ENCODE measurements around the gene PRG3. TPM values are rescaled to one million over a fixed set of nuclear protein-coding genes. Genes with fewer than 3 reads are reported as not detected.
"Not testable (repeated sequence)": the region's sequence is repeated elsewhere in the genome, so short reads cannot be mapped to it uniquely, and the experiment has no call there.

The PRG3 gene
- total RNA-seq, 3 donors from 2014 or later, result not detected

- H3K36me3 Mint-ChIP-seq (ENCODE audit: insufficient read depth), result no peaks in the 10 kb centered on the region
- ATAC-seq (no peak), DNase-seq (no peak)
- no peak overlapping the region for H3K4me3 Mint-ChIP-seq
- H3K9me3 Mint-ChIP-seq, result peaks cover 6% of the 10 kb centered on the region
- H3K4me1 Mint-ChIP-seq (ENCODE audit: low read depth), result no peaks in the 10 kb centered on the region
- peaks cover 12% of the 10 kb centered on the region for H3K27me3 Mint-ChIP-seq (ENCODE audit: low read depth)
These were observed 15.9 kb downstream of the PRG3 start for GRCh38 chr11:57364851-57365660.

DNA sequence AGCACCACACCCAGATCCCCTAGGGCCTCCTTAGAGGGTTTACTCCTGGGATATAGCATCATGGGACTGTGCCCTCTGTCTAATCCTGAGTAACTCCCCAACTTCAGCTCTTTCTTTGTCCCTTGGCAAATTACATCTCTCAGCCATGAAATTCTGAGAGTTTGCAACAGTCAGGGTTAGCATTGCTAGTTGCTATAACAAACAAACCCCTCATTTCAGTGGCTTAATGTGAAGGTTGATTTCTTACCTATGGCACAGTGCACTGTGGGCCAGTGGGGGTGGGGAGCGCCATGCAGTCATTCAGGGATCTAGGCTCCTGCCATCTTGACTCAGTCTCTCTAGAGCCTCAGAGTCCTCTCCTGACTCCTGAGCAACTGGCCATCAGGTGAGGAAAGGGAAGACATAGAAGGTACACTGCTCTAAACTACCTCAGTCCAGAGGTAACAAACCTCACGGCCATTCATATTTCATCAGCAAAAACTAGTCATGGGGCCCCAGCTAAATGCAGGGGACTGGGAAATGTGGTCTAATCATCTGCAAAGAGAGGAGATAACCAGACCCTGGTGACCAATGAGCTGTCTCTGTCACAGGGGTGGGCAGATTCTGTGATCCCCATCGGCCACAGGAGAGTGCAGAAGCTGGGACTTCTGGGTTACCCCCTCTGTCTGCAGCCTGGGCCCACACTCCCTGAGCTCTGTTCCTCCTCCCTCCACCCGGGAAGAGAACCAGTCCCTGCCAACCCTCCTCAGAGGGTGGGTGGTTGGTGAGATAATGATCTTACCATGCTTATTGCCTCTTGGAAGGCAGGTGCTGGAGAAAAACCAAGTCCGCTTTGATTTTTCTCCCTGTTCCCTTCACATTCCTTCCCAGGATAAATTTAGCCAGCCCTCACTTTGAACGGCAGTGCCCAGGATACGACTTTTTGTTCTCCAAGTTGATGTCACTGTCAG lies 17.5 kb downstream of the PRG3 start:
- no peak for ATAC-seq
- Mint-ChIP-seq H3K4me3 (no peak overlapping the region), H3K27me3 (ENCODE audit: low read depth) (peaks cover 9% of the 10 kb centered on the region), H3K4me1 (ENCODE audit: low read depth) (no peaks in the 10 kb centered on the region), H3K36me3 (ENCODE audit: insufficient read depth) (no peaks in the 10 kb centered on the region), H3K9me3 (peaks cover 6% of the 10 kb centered on the region)
- DNase-seq, result no peak

DNA sequence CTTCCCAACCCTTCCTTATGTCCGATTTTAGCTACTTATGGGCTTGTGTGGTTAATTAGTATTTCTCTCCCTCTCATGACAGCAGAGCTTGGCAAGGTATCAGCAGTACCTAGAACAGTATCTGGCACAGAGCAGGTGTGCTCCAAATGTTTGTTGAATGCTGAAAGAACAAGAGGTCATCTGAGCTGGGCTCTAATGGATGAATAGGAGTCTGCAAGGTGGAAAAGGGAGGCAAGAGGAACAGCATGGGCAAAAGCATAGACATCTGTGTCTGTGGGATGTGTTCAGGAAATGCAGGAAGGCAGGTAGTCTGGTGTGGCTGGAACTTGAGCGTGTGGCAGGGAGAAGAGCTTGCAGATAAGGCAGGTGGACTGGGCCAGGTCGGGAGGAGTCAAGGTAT lies 19.0 kb downstream of the PRG3 start:
- H3K4me3 Mint-ChIP-seq, result no peak overlapping the region
- H3K4me1 Mint-ChIP-seq (ENCODE audit: low read depth), result no peaks in the 10 kb centered on the region
- no peak for DNase-seq
- ATAC-seq, result no peak
- H3K36me3 Mint-ChIP-seq (ENCODE audit: insufficient read depth), result no peaks in the 10 kb centered on the region
- peaks cover 6% of the 10 kb centered on the region for H3K9me3 Mint-ChIP-seq
- H3K27me3 Mint-ChIP-seq (ENCODE audit: low read depth), result peaks cover 9% of the 10 kb centered on the region

DNA sequence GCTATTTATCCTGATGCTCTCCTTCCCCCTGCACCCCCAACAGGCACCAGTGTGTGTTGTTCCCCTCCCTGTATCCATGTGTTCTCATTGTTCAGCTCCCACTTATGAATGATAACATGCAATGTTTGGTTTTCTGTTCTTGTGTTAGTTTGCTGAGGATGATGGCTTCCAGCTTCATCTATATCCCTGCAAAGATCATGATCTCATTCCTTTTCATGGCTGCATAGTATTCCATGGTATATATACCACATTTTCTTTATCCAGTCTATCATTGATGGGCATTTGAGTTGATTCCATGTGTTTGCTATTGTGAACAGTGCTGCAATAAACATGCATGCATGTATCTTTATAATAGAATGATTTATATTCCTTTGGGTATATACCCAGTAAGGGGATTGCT lies 19.5 kb downstream of the PRG3 start:
- H3K36me3 Mint-ChIP-seq (ENCODE audit: insufficient read depth); H3K4me3 Mint-ChIP-seq; H3K4me1 Mint-ChIP-seq (ENCODE audit: low read depth); H3K9me3 Mint-ChIP-seq; ATAC-seq; DNase-seq; H3K27me3 Mint-ChIP-seq (ENCODE audit: low read depth): not testable (repeated sequence)

GRCh38 chr11:57360991-57361390 lies 20.0 kb downstream of the PRG3 start:
- DNase-seq, result no peak
- H3K4me3 Mint-ChIP-seq, result no peak overlapping the region
- H3K9me3 Mint-ChIP-seq, result peaks cover 6% of the 10 kb centered on the region
- no peaks in the 10 kb centered on the region for H3K4me1 Mint-ChIP-seq (ENCODE audit: low read depth)
- no peaks in the 10 kb centered on the region for H3K36me3 Mint-ChIP-seq (ENCODE audit: insufficient read depth)
- ATAC-seq, result no peak
- peaks cover 9% of the 10 kb centered on the region for H3K27me3 Mint-ChIP-seq (ENCODE audit: low read depth)

GRCh38 chr11:57359896-57360690 lies 20.9 kb downstream of the PRG3 start:
- no peak for DNase-seq
- H3K9me3 Mint-ChIP-seq, result peaks cover 6% of the 10 kb centered on the region
- no peak overlapping the region for H3K4me3 Mint-ChIP-seq
- H3K4me1 Mint-ChIP-seq (ENCODE audit: low read depth), result no peaks in the 10 kb centered on the region
- H3K36me3 Mint-ChIP-seq (ENCODE audit: insufficient read depth), result no peaks in the 10 kb centered on the region
- no peak for ATAC-seq
- H3K27me3 Mint-ChIP-seq (ENCODE audit: low read depth), result peaks cover 7% of the 10 kb centered on the region

GRCh38 chr11:57359396-57359795 lies 21.6 kb downstream of the PRG3 start:
- H3K4me1 Mint-ChIP-seq (ENCODE audit: low read depth), result no peaks in the 10 kb centered on the region
- DNase-seq (no peak), ATAC-seq (no peak)
- no peaks in the 10 kb centered on the region for H3K36me3 Mint-ChIP-seq (ENCODE audit: insufficient read depth)
- peaks cover 6% of the 10 kb centered on the region for H3K9me3 Mint-ChIP-seq
- peaks cover 11% of the 10 kb centered on the region for H3K27me3 Mint-ChIP-seq (ENCODE audit: low read depth)
- no peak overlapping the region for H3K4me3 Mint-ChIP-seq

DNA sequence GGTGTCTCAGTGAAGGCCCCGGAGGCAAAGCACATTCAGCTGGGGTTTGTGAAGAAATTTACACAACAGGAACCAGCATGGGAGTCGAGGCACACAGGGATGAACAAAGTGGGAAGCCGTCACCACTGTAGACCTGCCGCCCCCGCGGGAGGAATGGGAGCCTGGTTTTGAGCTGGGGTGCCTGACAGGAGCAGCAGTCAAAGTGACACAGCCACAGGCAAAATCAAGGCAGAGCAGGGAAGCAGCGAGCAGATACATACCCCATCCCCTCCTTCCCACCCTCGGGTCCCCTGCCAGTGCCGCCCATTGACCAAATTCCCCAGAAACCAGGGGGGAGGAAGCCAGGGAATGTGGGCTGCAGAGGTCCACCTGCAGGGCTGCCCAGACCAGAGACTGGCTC lies 22.0 kb downstream of the PRG3 start:
- Mint-ChIP-seq H3K9me3 (peaks cover 6% of the 10 kb centered on the region), H3K4me1 (ENCODE audit: low read depth) (no peaks in the 10 kb centered on the region), H3K27me3 (ENCODE audit: low read depth) (peaks cover 11% of the 10 kb centered on the region), H3K4me3 (no peak overlapping the region), H3K36me3 (ENCODE audit: insufficient read depth) (no peaks in the 10 kb centered on the region)
- no peak for ATAC-seq
- DNase-seq, result no peak

DNA sequence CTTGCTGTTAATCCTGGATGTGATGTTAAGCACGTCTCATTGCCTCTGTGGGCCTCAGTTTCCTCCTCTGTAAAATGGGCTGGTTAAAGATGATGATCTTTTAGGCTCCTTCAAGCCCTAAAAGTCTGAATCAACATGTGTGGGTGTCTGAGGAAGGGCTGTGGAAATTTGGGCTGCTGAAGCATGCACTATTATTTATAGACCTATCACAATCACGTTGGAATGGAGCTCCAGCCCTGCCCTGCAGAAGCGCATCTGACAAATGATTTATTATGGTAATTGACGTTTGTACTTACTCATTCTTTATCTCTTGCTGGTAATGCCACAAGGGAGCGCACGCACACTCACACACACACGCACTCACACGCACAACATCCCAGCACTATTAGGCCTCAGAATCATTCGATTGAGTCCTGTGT lies 22.4 kb downstream of the PRG3 start:
- H3K4me3 Mint-ChIP-seq, result no peak overlapping the region
- peaks cover 6% of the 10 kb centered on the region for H3K9me3 Mint-ChIP-seq
- no peaks in the 10 kb centered on the region for H3K4me1 Mint-ChIP-seq (ENCODE audit: low read depth)
- no peak for DNase-seq
- ATAC-seq, result no peak
- no peaks in the 10 kb centered on the region for H3K36me3 Mint-ChIP-seq (ENCODE audit: insufficient read depth)
- peaks cover 11% of the 10 kb centered on the region for H3K27me3 Mint-ChIP-seq (ENCODE audit: low read depth)

GRCh38 chr11:57357856-57358255 lies 23.1 kb downstream of the PRG3 start:
- Mint-ChIP-seq H3K9me3 (peaks cover 2% of the 10 kb centered on the region), H3K4me1 (ENCODE audit: low read depth) (no peaks in the 10 kb centered on the region), H3K27me3 (ENCODE audit: low read depth) (peaks cover 11% of the 10 kb centered on the region), H3K4me3 (no peak overlapping the region), H3K36me3 (ENCODE audit: insufficient read depth) (no peaks in the 10 kb centered on the region)
- ATAC-seq (no peak), DNase-seq (no peak)

DNA sequence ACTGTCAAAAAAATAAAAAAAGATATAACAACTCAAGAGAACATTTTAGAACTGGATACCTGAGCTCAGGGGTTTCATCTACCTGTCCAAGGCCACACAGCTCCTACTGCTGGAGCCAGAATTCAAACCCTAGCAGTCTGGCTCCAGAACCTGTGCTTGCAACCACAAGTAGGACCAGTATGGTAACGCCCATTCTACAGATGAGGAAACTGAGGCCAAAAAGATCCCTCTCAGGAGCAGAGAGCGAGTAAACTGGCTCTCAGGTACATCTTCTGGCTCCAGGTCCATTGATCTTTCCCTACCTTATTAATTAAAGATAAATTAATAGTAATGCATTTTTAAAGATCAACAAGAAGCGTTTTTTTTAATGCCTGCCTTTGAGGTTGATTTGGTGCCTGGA lies 23.6 kb downstream of the PRG3 start:
- Mint-ChIP-seq H3K4me3 (no peak overlapping the region), H3K4me1 (ENCODE audit: low read depth) (no peaks in the 10 kb centered on the region), H3K27me3 (ENCODE audit: low read depth) (peaks cover 11% of the 10 kb centered on the region), H3K9me3 (no peaks in the 10 kb centered on the region), H3K36me3 (ENCODE audit: insufficient read depth) (no peaks in the 10 kb centered on the region)
- ATAC-seq (no peak), DNase-seq (no peak)

- Mint-ChIP-seq H3K27me3 (ENCODE audit: low read depth) (peaks cover 10% of the 10 kb centered on the region), H3K4me3 (no peak overlapping the region), H3K36me3 (ENCODE audit: insufficient read depth) (no peaks in the 10 kb centered on the region), H3K9me3 (peaks cover 4% of the 10 kb centered on the region), H3K4me1 (ENCODE audit: low read depth) (no peaks in the 10 kb centered on the region)
- ATAC-seq (no peak), DNase-seq (no peak)
These were observed 24.7 kb downstream of the PRG3 start for GRCh38 chr11:57356268-57356667.

DNA sequence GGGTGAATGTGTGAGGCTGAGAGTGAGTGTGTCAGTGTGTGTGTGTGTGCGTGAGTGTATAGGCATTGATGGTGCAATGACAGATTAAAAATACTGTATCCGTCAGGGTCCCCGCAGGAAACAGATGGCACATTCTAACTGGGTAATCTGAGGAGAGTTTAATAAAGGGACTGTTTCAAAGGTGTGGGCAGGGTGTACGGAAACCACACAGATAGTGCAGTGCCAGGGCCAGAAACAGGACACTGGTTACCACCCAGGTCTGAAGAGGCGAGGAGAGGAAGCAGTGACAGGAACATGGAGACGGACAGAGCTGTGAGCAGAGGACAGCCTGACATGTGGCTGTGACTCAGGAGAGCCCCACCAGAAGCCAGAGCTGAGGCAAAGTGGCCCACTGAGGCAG lies 26.3 kb downstream of the PRG3 start:
- DNase-seq (no peak), ATAC-seq (no peak)
- H3K4me1 Mint-ChIP-seq (ENCODE audit: low read depth), result no peaks in the 10 kb centered on the region
- H3K4me3 Mint-ChIP-seq, result no peak overlapping the region
- H3K9me3 Mint-ChIP-seq, result peaks cover 4% of the 10 kb centered on the region
- no peaks in the 10 kb centered on the region for H3K36me3 Mint-ChIP-seq (ENCODE audit: insufficient read depth)
- H3K27me3 Mint-ChIP-seq (ENCODE audit: low read depth), result peaks cover 12% of the 10 kb centered on the region

GRCh38 chr11:57353852-57354251 lies 27.1 kb downstream of the PRG3 start:
- ATAC-seq (no peak), DNase-seq (no peak)
- peaks cover 4% of the 10 kb centered on the region for H3K9me3 Mint-ChIP-seq
- no peaks in the 10 kb centered on the region for H3K4me1 Mint-ChIP-seq (ENCODE audit: low read depth)
- no peaks in the 10 kb centered on the region for H3K36me3 Mint-ChIP-seq (ENCODE audit: insufficient read depth)
- H3K27me3 Mint-ChIP-seq (ENCODE audit: low read depth), result peaks cover 12% of the 10 kb centered on the region
- no peak overlapping the region for H3K4me3 Mint-ChIP-seq

All from activated T-cell treated with anti-CD3 and anti-CD28 coated beads, Interleukin-2, amount 50 U/mL, for 4 hours (primary cell).